Measurements from ENCODE around the gene TTC39C. TPM values are rescaled to one million over a fixed set of nuclear protein-coding genes. Genes with fewer than 3 reads are reported as not detected.

Gene TTC39C
- total and polyA plus RNA-seq, 2 experiments from 2014 or later = 69.4 to 136 TPM

DNA sequence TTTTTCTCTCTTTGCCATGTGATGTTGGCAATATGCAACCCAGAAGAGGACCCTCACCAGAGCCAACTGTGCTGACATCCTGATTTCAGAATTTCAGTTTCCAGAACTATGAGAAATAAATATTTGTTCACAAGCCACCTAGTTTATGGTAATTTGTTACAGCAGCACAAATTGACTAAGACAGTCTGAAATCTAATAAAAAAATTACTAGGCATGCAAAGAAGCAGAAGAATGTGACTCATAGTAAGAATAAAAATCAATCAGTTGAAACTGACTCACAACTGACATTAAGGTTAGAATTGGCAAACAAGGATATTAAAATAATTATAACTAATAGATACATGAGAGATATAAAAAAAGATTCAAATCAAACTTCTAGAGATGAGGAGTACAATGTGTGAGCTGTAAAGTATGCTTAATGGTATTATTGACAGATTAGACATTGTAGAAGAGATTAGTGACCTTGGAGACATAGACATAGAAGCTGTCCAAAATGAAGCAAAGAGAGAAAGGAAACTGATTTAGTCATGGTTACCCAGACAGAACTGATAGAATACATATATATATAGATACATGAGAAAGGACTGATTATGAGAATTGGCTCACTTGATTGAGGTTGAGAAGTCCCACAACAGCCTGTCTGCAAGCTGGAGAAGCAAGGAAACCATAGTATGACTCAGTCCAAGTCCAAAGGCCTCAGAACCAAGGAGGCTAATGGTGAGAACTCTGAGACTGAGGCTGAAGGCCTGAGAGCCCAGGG is 27.8 kb upstream of the TTC39C start:
- no peaks in the 10 kb centered on the region for H3K27me3 ChIP-seq (ENCODE audit: insufficient read depth)

More for the DNA sequence above, 27.8 kb upstream of the TTC39C start:
- no peak overlapping the region for H3K4me3 Mint-ChIP-seq
- no peaks in the 10 kb centered on the region for H3K79me2 ChIP-seq (replicated peaks; ENCODE audit: insufficient read depth)
- ATAC-seq (no peak), DNase-seq (ENCODE audit: low spot score) (no peak)
- H3K4me1 Mint-ChIP-seq = peaks cover 12% of the 10 kb centered on the region
- H3K4me1 ChIP-seq (ENCODE audit: insufficient read depth) = peaks cover 12% of the 10 kb centered on the region
- no peak for TF ChIP-seq EZH2 (IDR thresholded peaks at IDR 0.05; ENCODE audit: low read depth, unreplicated experiment)
- TF ChIP-seq ETS1 (IDR thresholded peaks at IDR 0.05) = no peak
- TF ChIP-seq CREB1 (CRISPR knock-in tag; IDR thresholded peaks at IDR 0.05; ENCODE audit: low read depth) = no peak
- TF ChIP-seq NANOG (IDR thresholded peaks at IDR 0.05; ENCODE audit: borderline replicate concordance) = no peak
- TF ChIP-seq STAT1 (IDR thresholded peaks at IDR 0.05; ENCODE audit: unreplicated experiment) = no peak
- TF ChIP-seq REST (IDR thresholded peaks at IDR 0.05; ENCODE audit: unreplicated experiment) = no peak
- TF ChIP-seq JUNB (IDR thresholded peaks at IDR 0.05; ENCODE audit: unreplicated experiment) = no peak
- no peak for TF ChIP-seq ZNF331 (CRISPR knock-in tag; IDR thresholded peaks at IDR 0.05; ENCODE audit: low read depth)
- no peak for TF ChIP-seq POLR2AphosphoS5 (IDR thresholded peaks at IDR 0.05; ENCODE audit: low read depth)
- no peak for TF ChIP-seq CTCF (conservative IDR thresholded peaks at IDR 0.05; ENCODE audit: low read depth in 2 of 2)
- no peak for TF ChIP-seq ZNF462 (CRISPR knock-in tag; IDR thresholded peaks at IDR 0.05)
- no peak for TF ChIP-seq EZH2phosphoT487 (IDR thresholded peaks at IDR 0.05; ENCODE audit: unreplicated experiment)
- TF ChIP-seq ZNF114 (CRISPR knock-in tag; IDR thresholded peaks at IDR 0.05) = no peak
- H3K27ac Mint-ChIP-seq = no peak overlapping the region
- H3K9me3 Mint-ChIP-seq = no peaks in the 10 kb centered on the region
- no peaks in the 10 kb centered on the region for H3K36me3 ChIP-seq (ENCODE audit: insufficient read depth)
- no peaks in the 10 kb centered on the region; the same call in 1 of the 2 replicates for H3K9me2 ChIP-seq (ENCODE audit: insufficient read depth)
- H3K4me3 ChIP-seq = no peak overlapping the region
- no peak overlapping the region for H2AFZ ChIP-seq
- no peaks in the 10 kb centered on the region for H3F3A ChIP-seq (replicated peaks; ENCODE audit: low read depth)
- no peaks in the 10 kb centered on the region for H3K27me3 Mint-ChIP-seq (ENCODE audit: insufficient read depth, low read depth, poor library complexity)
- no peak overlapping the region for H3K27ac ChIP-seq (ENCODE audit: low read depth)
- no peak overlapping the region for H3K4me2 ChIP-seq
- no peaks in the 10 kb centered on the region for H3K36me3 Mint-ChIP-seq (ENCODE audit: low read depth)
- no peaks in the 10 kb centered on the region for H4K20me1 ChIP-seq (replicated peaks; ENCODE audit: insufficient read depth)

All from GM23338 (cell line).